Ishikawa (cell line): ENCODE data around the gene ZDHHC24.

ENCODE experiments used
- CEBPB ChIP-seq: IDR thresholded peaks from 2 replicates; pipeline ENCODE4 v1.6.1; 2012
- CREB1 ChIP-seq: IDR thresholded peaks from 2 replicates; pipeline ENCODE4 v1.6.1; 2012; ENCODE audit warnings: low read depth
- EP300 ChIP-seq: IDR thresholded peaks from 2 replicates; pipeline ENCODE4 v1.6.1; 2012; ENCODE audit warnings: borderline replicate concordance
- MAX ChIP-seq: IDR thresholded peaks from 2 replicates; pipeline ENCODE4 v1.6.1; 2012
- REST ChIP-seq: IDR thresholded peaks from 2 replicates; pipeline ENCODE4 v1.6.1; 2012; ENCODE audit warnings: low read depth, mild to moderate bottlenecking
- TAF1 ChIP-seq: IDR thresholded peaks from 2 replicates; pipeline ENCODE4 v1.6.1; 2012; ENCODE audit warnings: low read depth, mild to moderate bottlenecking
- TCF12 ChIP-seq: IDR thresholded peaks from 2 replicates; pipeline ENCODE4 v1.6.1; 2012; ENCODE audit warnings: low read depth
- TEAD4 ChIP-seq: IDR thresholded peaks from 2 replicates; pipeline ENCODE4 v1.6.1; 2012

GRCh38 chr11:66477263-66478201 is 68.3 kb downstream of the ZDHHC24 start:
- TF ChIP-seq EP300 = no peak
- TF ChIP-seq REST = no peak
- no peak for TF ChIP-seq MAX
- no peak for TF ChIP-seq CREB1
- TF ChIP-seq TAF1 = no peak
- no peak for TF ChIP-seq TEAD4
- TF ChIP-seq CEBPB = no peak
- no peak for TF ChIP-seq TCF12
